ENCODE measurements around the gene PLD4.
A peak's percentile ranks its signal among the peaks of the same experiment; 100 is the strongest.

The PLD4 gene

GRCh38 chr14:104929268-104930230 lies 4.9 kb downstream of the PLD4 start:
- no peak for DNase-seq

- DNase-seq, result no peak
Measured at GRCh38 chr14:104930526-104931303, 6.0 kb downstream of the PLD4 start.

GRCh38 chr14:104931304-104931770 lies 6.7 kb downstream of the PLD4 start:
- no peak for DNase-seq

GRCh38 chr14:104931771-104932675 lies 7.3 kb downstream of the PLD4 start:
- no peak for DNase-seq

GRCh38 chr14:104932676-104933631 lies 8.3 kb downstream of the PLD4 start:
- peak; percentile 80 for DNase-seq

GRCh38 chr14:104933746-104934733 lies 9.4 kb downstream of the PLD4 start:
- peak; percentile 4 for DNase-seq

GRCh38 chr14:104935026-104935650 lies 10.5 kb downstream of the PLD4 start:
- DNase-seq, result peak; percentile 2

- DNase-seq, result peak; percentile 2
Measured at GRCh38 chr14:104935955-104936354, 11.3 kb downstream of the PLD4 start.

GRCh38 chr14:104936361-104937155 lies 11.9 kb downstream of the PLD4 start:
- DNase-seq, result no peak

- DNase-seq, result no peak
Measured at GRCh38 chr14:104937161-104937560, 12.5 kb downstream of the PLD4 start.

GRCh38 chr14:104937694-104938365 lies 13.2 kb downstream of the PLD4 start:
- no peak for DNase-seq

- no peak for DNase-seq
Measured at GRCh38 chr14:104938436-104938835, 13.8 kb downstream of the PLD4 start.

GRCh38 chr14:104938960-104939359 lies 14.3 kb downstream of the PLD4 start:
- no peak for DNase-seq

GRCh38 chr14:104939666-104940410 lies 15.2 kb downstream of the PLD4 start:
- DNase-seq, result no peak

GRCh38 chr14:104940526-104941150 lies 16.0 kb downstream of the PLD4 start:
- no peak for DNase-seq

- no peak for DNase-seq
Measured at GRCh38 chr14:104941508-104942365, 17.1 kb downstream of the PLD4 start.

Measured in activated gamma-delta T cell treated with Interleukin-2 at 50 U/mL for 16 hours (primary cell).